CD14-positive monocyte (primary cell): ENCODE results near the gene TOGARAM1. TPM values are rescaled to one million over a fixed set of nuclear protein-coding genes. Genes with fewer than 3 reads are reported as not detected.

Source experiments
- DNase-seq, 3 donors: peaks; one replicate each; pipeline ENCODE4 v3.0.0-alpha.2; 2011 to 2022
- H2AFZ ChIP-seq: 2 replicates; pipeline ENCODE4 v1.6.0; 2012; ENCODE audit warnings: mild to moderate bottlenecking, low read depth, low read length, inconsistent platforms; ENCODE audit not compliant: insufficient read depth, poor library complexity, severe bottlenecking
- H3K27ac ChIP-seq, 2 donors: 1 replicate in 1 of 2; 2 replicates in 1 of 2; pipeline ENCODE4 v1.5.1; 2012 to 2013; ENCODE audit warnings: low read length in 2 of 2, control low read depth in 1 of 2, inconsistent platforms in 1 of 2, low read depth in 1 of 2, mild to moderate bottlenecking in 1 of 2
- H3K27me3 ChIP-seq, 2 donors: one replicate each; pipeline versions ENCODE4 v1.6.0 to v1.6.1; 2011 to 2013; ENCODE audit warnings: low read length in 2 of 2; ENCODE audit not compliant: control insufficient read depth in 2 of 2, insufficient read depth in 2 of 2
- H3K36me3 ChIP-seq, 2 donors: replicated peaks in 1 of 2; 1 replicate in 1 of 2; 2 replicates in 1 of 2; pipeline versions ENCODE4 v1.5.1 to v1.6.1; 2012 to 2013; ENCODE audit warnings: low read length in 2 of 2, control low read depth in 1 of 2, inconsistent platforms in 1 of 2, mild to moderate bottlenecking in 1 of 2; ENCODE audit not compliant: insufficient read depth in 2 of 2, control insufficient read depth in 1 of 2
- H3K4me1 ChIP-seq, 2 donors: 1 replicate in 1 of 2; 2 replicates in 1 of 2; pipeline versions ENCODE4 v1.5.1 to v1.6.1; 2012 to 2013; ENCODE audit warnings: low read length in 2 of 2, control low read depth in 1 of 2, inconsistent platforms in 1 of 2, mild to moderate bottlenecking in 1 of 2, moderate library complexity in 1 of 2; ENCODE audit not compliant: insufficient read depth in 2 of 2, control insufficient read depth in 1 of 2
- H3K4me2 ChIP-seq: replicated peaks from 2 replicates; pipeline ENCODE3; 2012; ENCODE audit warnings: low read length, moderate library complexity, mild to moderate bottlenecking; ENCODE audit not compliant: poor library complexity, severe bottlenecking; ENCODE audit errors: extremely low read depth
- H3K4me3 ChIP-seq, 3 experiments: fragments of 200-600 bp in 1 of 3; sonication (generic) in 1 of 3; replicated peaks in 1 of 3; 1 replicate in 2 of 3; 2 replicates in 1 of 3; pipeline ENCODE4 v1.5.1; 2011 to 2013; ENCODE audit warnings: low read length in 3 of 3, mild to moderate bottlenecking in 3 of 3, control low read depth in 2 of 3, low read depth in 2 of 3, inconsistent platforms in 1 of 3, moderate library complexity in 1 of 3
- H3K79me2 ChIP-seq: 2 replicates; pipeline ENCODE4 v1.6.0; 2012; ENCODE audit warnings: mild to moderate bottlenecking, control low read depth, inconsistent platforms, low read length, moderate library complexity; ENCODE audit not compliant: insufficient read depth
- H3K9ac ChIP-seq: 2 replicates; pipeline ENCODE4 v1.6.0; 2017; ENCODE audit warnings: low read length, mild to moderate bottlenecking; ENCODE audit not compliant: insufficient read depth, poor library complexity, severe bottlenecking
- H3K9me3 ChIP-seq, 2 donors: replicated peaks in 1 of 2; 1 replicate in 1 of 2; 2 replicates in 1 of 2; pipeline versions ENCODE4 v1.5.1 to v1.6.1; 2012 to 2013; ENCODE audit warnings: low read length in 2 of 2, control low read depth in 1 of 2; ENCODE audit not compliant: control insufficient read depth in 1 of 2, insufficient read depth in 1 of 2
- H4K20me1 ChIP-seq: 2 replicates; pipeline ENCODE4 v1.6.0; 2012; ENCODE audit warnings: mild to moderate bottlenecking, low read length, control low read depth, moderate library complexity; ENCODE audit not compliant: insufficient read depth
- H3K27ac Mint-ChIP-seq, 7 donors: one replicate each; pipeline ENCODE4 v1.8.0; 2020; ENCODE audit warnings: mild to moderate bottlenecking in 7 of 7, mixed read lengths in 7 of 7, moderate library complexity in 6 of 7, inconsistent platforms in 2 of 7
- H3K27me3 Mint-ChIP-seq, 3 donors: one replicate each; pipeline ENCODE4 v1.8.0; 2021 to 2022; ENCODE audit warnings: low read depth in 3 of 3, mild to moderate bottlenecking in 3 of 3, mixed read lengths in 3 of 3, moderate library complexity in 3 of 3, inconsistent platforms in 1 of 3
- H3K36me3 Mint-ChIP-seq, 2 donors: one replicate each; pipeline ENCODE4 v1.8.0; 2020; ENCODE audit warnings: mixed read lengths in 2 of 2, inconsistent platforms in 1 of 2, mild to moderate bottlenecking in 1 of 2
- H3K4me1 Mint-ChIP-seq: one replicate; pipeline ENCODE4 v1.8.0; 2020; ENCODE audit warnings: mild to moderate bottlenecking, mixed read lengths
- H3K4me3 Mint-ChIP-seq, 2 donors: one replicate each; pipeline ENCODE4 v1.8.0; 2020; ENCODE audit warnings: mild to moderate bottlenecking in 2 of 2, mixed read lengths in 2 of 2, moderate library complexity in 1 of 2
- H3K9me3 Mint-ChIP-seq, 7 donors: one replicate each; pipeline ENCODE4 v1.8.0; 2020 to 2022; ENCODE audit warnings: mixed read lengths in 7 of 7, mild to moderate bottlenecking in 6 of 7, moderate library complexity in 6 of 7, inconsistent platforms in 2 of 7
- CTCF ChIP-seq: fragments of 200-600 bp; IDR thresholded peaks from one replicate; pipeline ENCODE4 v1.8.0; 2022; ENCODE audit warnings: antibody characterized with exemption, mild to moderate bottlenecking
- WGBS: methylation state at CpG from one replicate; pipeline ENCODE4 v1.1.5; 2013; ENCODE audit warnings: missing lambda C conversion rate; ENCODE audit not compliant: insufficient coverage; 5-methylcytosine and 5-hydroxymethylcytosine counted together
- intact Hi-C, 2 donors: fragments of 100-400 bp; cut with micrococcal nuclease; formaldehyde crosslinking; loops; one replicate each; pipeline versions ENCODE4 v1.15.0 to v1.15.1; 2023
- polyA plus RNA-seq, 3 donors: library from polyadenylated mRNA; depleted of rRNA in 1 of 3; unstranded in 2 of 3; stranded (reverse) in 1 of 3; fragments of 300-500 nt in 2 of 3; fragments of >200 nt in 1 of 3; fragmentation: Illumina TruSeq in 2 of 3; gene quantifications; 1 replicate in 2 of 3; 2 replicates in 1 of 3; pipeline ENCODE4 v1.2.3, GENCODE V29; 2012 to 2021

The TOGARAM1 gene
- polyA plus RNA-seq, 3 donors, result 2.6 to 3.8 (median 3.4) TPM

- Histone ChIP-seq H3K4me1 (no peaks in the 10 kb centered on the region), H4K20me1 (no peaks in the 10 kb centered on the region), H3K27me3 (no peaks in the 10 kb centered on the region), H3K4me2 (no peak overlapping the region), H3K9me3 (peaks cover 14 to 23% of the 10 kb centered on the region in 2 donors), H3K27ac (no peak overlapping the region), H3K4me3 (no peak overlapping the region), H2AFZ (no peak overlapping the region), H3K36me3 (peaks cover 17 to 26% of the 10 kb centered on the region in 2 donors), H3K79me2 (no peaks in the 10 kb centered on the region), H3K9ac (no peak overlapping the region)
- TF ChIP-seq CTCF, result no peak
- Mint-ChIP-seq H3K27ac (no peak overlapping the region), H3K4me1 (no peaks in the 10 kb centered on the region), H3K9me3 (peaks cover 8 to 20% (median 12%) of the 10 kb centered on the region in 7 donors), H3K27me3 (peaks cover 0 to 1% (median 0%) of the 10 kb centered on the region in 3 donors), H3K4me3 (no peak overlapping the region), H3K36me3 (peaks cover 29 to 49% of the 10 kb centered on the region in 2 donors)
- 100% methylated on average over 2 of the region's 2 CpGs for WGBS
- DNase-seq, result no peak
- intact Hi-C loops, result no loop called here
Observed at GRCh38 chr14:45039390-45039789, 77.4 kb downstream of the TOGARAM1 start.

GRCh38 chr14:45041641-45042040, 79.7 kb downstream of the TOGARAM1 start:
- Mint-ChIP-seq H3K4me3 (no peak overlapping the region), H3K27ac (peak overlapping the region in 1 of 7 donors; percentile 37), H3K36me3 (peaks cover 27 to 47% of the 10 kb centered on the region in 2 donors), H3K4me1 (no peaks in the 10 kb centered on the region), H3K9me3 (peaks cover 7 to 18% (median 11%) of the 10 kb centered on the region in 7 donors), H3K27me3 (peaks cover 0 to 1% (median 0%) of the 10 kb centered on the region in 3 donors)
- H3K9ac ChIP-seq, result no peak overlapping the region
- H4K20me1 ChIP-seq, result no peaks in the 10 kb centered on the region
- H3K27ac ChIP-seq, result no peak overlapping the region
- intact Hi-C loops, result no loop called here
- TF ChIP-seq CTCF, result no peak
- 100% methylated on average over 2 of the region's 5 CpGs for WGBS
- DNase-seq, result no peak
- no peaks in the 10 kb centered on the region for H3K4me1 ChIP-seq
- peaks cover 14 to 23% of the 10 kb centered on the region in 2 donors for H3K9me3 ChIP-seq
- no peaks in the 10 kb centered on the region for H3K79me2 ChIP-seq
- no peak overlapping the region for H3K4me3 ChIP-seq
- H3K27me3 ChIP-seq, result no peaks in the 10 kb centered on the region
- peaks cover 17 to 39% of the 10 kb centered on the region in 2 donors for H3K36me3 ChIP-seq
- no peak overlapping the region for H2AFZ ChIP-seq
- no peak overlapping the region for H3K4me2 ChIP-seq
